GM13977 (cell line): Measurements from ENCODE around the gene TFDP1.

Experiments
- DNase-seq: peaks from one replicate; pipeline ENCODE4 v3.0.0; 2012; ENCODE audit warnings: low spot score
- in situ Hi-C: fragments of 300-500 bp; cut with MboI; formaldehyde crosslinking; loops from one replicate; pipeline ENCODE4 v1.12.0; 2022; ENCODE audit warnings: low sequenced_read_pairs, low pct_unique_long_range_greater_than_20kb, mixed read lengths, inconsistent platforms; ENCODE audit not compliant: unreplicated experiment
- TF ChIP-seq, protein P1 (sequence below): IDR thresholded peaks from 2 replicates; pipeline ENCODE4 v1.5.1; 2012; ENCODE audit warnings: mild to moderate bottlenecking, control low read depth; ENCODE audit not compliant: insufficient read depth; ENCODE audit errors: extremely low read depth, missing control alignments

TFDP1 gene

DNA sequence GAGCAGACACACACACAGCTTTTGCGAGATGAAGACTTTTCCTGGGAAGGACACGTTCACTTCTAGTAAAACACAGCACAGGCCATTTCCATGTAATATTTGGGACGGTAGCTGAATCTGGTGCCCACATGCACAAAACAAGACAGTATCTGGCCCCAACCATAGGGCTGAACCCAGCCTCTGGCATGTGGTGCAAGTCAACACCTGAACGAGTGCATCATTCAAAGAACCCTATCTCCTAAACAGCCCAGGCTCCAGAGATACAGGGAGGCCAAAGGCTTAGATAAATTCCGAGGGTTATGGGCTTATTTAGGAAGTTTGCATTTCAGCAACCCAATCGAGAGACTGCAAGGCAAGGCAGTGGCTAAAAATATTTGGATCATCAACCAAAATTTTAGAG lies 2.7 kb upstream of the TFDP1 start:
- TF ChIP-seq, protein P1, sequence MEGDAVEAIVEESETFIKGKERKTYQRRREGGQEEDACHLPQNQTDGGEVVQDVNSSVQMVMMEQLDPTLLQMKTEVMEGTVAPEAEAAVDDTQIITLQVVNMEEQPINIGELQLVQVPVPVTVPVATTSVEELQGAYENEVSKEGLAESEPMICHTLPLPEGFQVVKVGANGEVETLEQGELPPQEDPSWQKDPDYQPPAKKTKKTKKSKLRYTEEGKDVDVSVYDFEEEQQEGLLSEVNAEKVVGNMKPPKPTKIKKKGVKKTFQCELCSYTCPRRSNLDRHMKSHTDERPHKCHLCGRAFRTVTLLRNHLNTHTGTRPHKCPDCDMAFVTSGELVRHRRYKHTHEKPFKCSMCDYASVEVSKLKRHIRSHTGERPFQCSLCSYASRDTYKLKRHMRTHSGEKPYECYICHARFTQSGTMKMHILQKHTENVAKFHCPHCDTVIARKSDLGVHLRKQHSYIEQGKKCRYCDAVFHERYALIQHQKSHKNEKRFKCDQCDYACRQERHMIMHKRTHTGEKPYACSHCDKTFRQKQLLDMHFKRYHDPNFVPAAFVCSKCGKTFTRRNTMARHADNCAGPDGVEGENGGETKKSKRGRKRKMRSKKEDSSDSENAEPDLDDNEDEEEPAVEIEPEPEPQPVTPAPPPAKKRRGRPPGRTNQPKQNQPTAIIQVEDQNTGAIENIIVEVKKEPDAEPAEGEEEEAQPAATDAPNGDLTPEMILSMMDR: no peak
- no peak for DNase-seq

DNA sequence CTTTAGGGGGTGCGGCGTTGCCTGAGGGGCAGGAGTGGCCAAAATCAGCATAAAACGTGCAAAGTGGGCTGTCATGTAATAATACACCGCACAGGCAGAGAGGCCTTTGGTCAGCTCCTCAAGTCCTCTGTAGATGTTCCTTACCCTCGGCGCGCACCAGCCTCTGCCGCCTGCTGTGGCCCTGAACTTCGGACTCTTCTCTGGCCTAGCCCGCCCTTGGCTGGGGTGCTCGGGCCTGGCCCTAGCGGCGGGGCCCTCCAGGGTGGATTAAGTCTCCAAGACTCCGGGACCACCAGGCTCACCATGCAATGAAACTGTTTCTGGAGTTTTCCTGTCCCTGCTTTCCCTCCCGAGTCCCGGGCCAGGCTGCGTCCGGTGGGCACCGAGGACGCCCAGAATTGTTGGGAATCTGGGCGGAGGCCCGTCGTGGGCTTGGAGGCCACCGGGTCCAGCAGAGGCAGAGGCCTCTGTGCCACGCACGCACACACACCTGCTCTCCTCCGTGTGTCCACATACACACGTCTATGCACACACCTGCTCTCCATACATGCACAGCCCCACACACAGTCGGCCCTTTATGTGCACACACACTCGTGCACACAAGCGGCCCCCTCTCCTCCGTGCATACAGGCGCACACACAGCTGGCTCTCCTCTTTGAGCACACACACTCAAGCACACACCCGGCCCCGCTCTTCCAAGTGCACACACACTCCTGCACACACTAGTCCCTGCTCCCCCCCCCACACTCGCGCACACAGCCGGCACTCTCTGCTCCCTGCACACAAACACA lies 1.5 kb upstream of the TFDP1 start:
- no peak for DNase-seq
- TF ChIP-seq, protein P1: no peak
- in situ Hi-C loops: no loop called here

More for the DNA sequence above, 2.7 kb upstream of the TFDP1 start:
- in situ Hi-C loops: no loop called here

DNA sequence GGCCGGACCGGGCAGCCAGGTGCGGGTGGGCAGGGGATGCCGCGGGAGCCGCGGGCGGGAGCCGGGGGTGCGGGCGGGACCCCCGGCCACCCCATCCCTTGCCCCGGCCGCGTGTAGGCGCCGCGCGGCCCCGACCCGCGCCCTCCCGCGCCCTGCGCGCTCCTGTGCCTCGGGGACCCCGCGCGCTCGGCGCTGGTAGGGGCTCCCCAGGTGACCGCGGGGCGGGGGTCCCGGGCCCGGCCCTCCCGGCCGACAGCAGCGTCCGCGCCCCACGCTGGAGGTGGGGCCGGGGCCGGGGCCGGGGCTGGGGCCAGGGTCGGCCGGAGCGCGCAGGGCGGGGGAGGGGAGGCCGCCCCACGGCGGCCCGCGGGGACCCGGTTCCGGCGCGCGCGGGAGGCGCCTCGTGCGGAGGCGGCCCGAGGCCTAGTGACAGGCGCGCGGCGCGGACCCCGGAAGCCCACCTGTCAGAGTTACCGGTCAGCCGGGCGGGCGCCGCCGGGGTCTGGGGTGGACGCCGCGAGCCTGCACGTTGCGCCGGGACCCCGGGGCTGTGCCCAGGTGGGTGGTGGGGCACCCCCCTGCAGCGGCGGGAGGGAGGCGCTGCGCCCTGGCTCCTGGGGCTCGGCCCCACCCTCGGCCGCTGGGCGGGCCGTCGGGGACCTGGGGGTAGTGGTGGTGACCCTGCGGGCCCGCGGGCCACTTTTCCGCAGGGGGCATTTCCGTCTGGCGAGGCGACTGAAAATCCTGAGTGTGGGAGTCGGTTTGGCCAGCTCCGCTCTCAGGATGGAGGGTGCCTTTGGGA lies 518 bp downstream of the TFDP1 start:
- TF ChIP-seq, protein P1: no peak
- peak; percentile 69 for DNase-seq
- in situ Hi-C loops: no loop called here

DNA sequence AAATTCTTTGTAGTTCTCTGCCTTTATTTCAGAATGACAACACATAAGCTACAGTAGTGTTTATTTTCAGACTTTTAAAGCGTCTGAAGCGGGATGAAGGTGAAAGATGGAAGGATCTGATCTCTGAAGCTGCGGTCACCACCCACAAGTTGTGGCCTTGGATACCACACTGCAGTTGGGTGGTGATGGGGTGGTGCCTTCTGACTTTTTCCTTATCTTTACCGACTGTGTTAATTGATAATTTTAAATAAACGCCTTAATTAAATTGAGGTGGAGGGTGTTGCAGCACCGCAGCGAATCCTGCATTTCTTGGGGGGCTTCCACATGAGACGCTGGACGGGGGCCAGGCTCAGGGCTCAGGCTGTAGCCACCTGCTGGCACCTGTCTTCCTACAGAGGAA lies 1.3 kb downstream of the TFDP1 start:
- in situ Hi-C loops: no loop called here
- DNase-seq: no peak
- TF ChIP-seq, protein P1: no peak

DNA sequence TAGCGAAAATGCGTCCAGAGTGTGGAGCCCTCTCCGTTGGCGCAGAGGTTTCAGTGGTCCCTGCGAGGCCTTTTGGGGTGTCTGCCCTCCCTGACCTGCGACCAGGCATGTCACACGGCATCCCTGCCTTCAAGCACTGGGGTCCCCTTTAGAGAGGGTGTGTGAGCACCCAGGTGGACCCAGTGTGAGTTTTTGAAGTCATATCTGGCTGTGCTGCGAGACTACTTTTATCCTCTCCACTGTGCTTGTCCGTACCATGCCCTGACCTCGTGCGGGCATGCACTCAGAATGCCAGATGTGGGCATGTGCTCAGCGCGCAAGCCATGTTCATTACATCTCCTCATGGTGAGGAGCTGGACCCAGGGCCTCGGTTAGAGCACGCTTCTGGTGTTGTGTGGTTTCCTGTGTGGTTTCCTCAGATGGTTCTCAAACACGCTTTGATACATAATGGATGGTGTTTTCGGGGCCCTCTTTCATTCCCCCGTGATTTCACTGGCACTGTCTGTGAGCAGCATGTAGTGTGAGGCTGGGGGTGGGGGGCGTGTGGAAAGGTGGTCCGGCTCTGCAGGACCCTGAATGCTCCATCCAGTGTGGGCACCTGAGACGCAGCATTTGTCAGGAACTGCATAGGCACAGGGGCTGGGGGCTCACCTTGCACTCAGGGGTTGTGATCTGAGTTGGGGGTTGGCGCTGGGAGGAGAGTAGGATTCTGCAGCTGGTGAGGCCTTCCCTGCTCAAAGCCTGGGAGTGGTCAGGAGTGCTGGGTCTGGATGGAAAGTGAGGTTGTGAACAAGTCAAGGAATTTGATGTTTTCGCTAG lies 2.3 kb downstream of the TFDP1 start:
- no peak for DNase-seq
- TF ChIP-seq, protein P1: no peak
- in situ Hi-C loops: no loop called here
